CD8-positive, alpha-beta memory T cell (primary cell): ENCODE measurements around the gene PDGFRA. TPM values are rescaled to one million over a fixed set of nuclear protein-coding genes. Genes with fewer than 3 reads are reported as not detected.

Experiments used
- CTCF ChIA-PET: fragments of 350-600 bp; sonication (Branson Sonifier 250); formaldehyde crosslinking; loops from one replicate; lab custom pipeline; 2021; ENCODE audit warnings: antibody characterized with exemption; lab: Charles Lee
- POLR2A ChIA-PET: fragments of 350-600 bp; sonication (Branson Sonifier 250); formaldehyde crosslinking; loops from one replicate; lab custom pipeline; 2021; ENCODE audit warnings: antibody characterized with exemption; lab: Charles Lee
- DNase-seq, 5 donors: peaks; one replicate each; pipeline versions ENCODE4 v3.0.0 to v3.0.0-alpha.2; 2020 to 2022; ENCODE audit warnings: mixed read lengths in 1 of 5
- H3K27ac ChIP-seq: one replicate; pipeline ENCODE4 v1.7.0; 2013; ENCODE audit warnings: low read depth, mild to moderate bottlenecking, low read length, moderate library complexity
- H3K27me3 ChIP-seq: 2 replicates; pipeline ENCODE4 v1.7.0; 2013; ENCODE audit warnings: low read length, mild to moderate bottlenecking; ENCODE audit not compliant: insufficient read depth, poor library complexity, severe bottlenecking
- H3K36me3 ChIP-seq: 2 replicates; pipeline ENCODE4 v1.7.0; 2013; ENCODE audit warnings: mild to moderate bottlenecking, low read length, moderate library complexity; ENCODE audit not compliant: insufficient read depth
- H3K4me1 ChIP-seq: 2 replicates; pipeline ENCODE4 v1.7.0; 2013; ENCODE audit warnings: mild to moderate bottlenecking, low read length, moderate library complexity; ENCODE audit not compliant: insufficient read depth
- H3K4me3 ChIP-seq: 2 replicates; pipeline ENCODE4 v1.7.0; 2013; ENCODE audit warnings: mild to moderate bottlenecking, low read length
- H3K9me3 ChIP-seq: 2 replicates; pipeline ENCODE4 v1.7.0; 2013; ENCODE audit warnings: mild to moderate bottlenecking, low read length
- H3K27ac Mint-ChIP-seq, 8 donors: one replicate each; pipeline ENCODE4 v1.8.0; 2020 to 2021; ENCODE audit warnings: mixed read lengths in 8 of 8, mild to moderate bottlenecking in 6 of 8, inconsistent platforms in 3 of 8, moderate library complexity in 3 of 8
- H3K27me3 Mint-ChIP-seq, 2 donors: one replicate each; pipeline ENCODE4 v1.8.0; 2020 to 2021; ENCODE audit warnings: mixed read lengths in 2 of 2, mild to moderate bottlenecking in 1 of 2, moderate library complexity in 1 of 2
- H3K36me3 Mint-ChIP-seq, 3 donors: one replicate each; pipeline ENCODE4 v1.8.0; 2020 to 2021; ENCODE audit warnings: mixed read lengths in 3 of 3, inconsistent platforms in 1 of 3, mild to moderate bottlenecking in 1 of 3
- H3K4me1 Mint-ChIP-seq, 3 donors: one replicate each; pipeline ENCODE4 v1.8.0; 2020 to 2021; ENCODE audit warnings: mixed read lengths in 3 of 3, inconsistent platforms in 1 of 3, mild to moderate bottlenecking in 1 of 3
- H3K4me3 Mint-ChIP-seq, 7 donors: one replicate each; pipeline ENCODE4 v1.8.0; 2020 to 2021; ENCODE audit warnings: mixed read lengths in 7 of 7, mild to moderate bottlenecking in 6 of 7, moderate library complexity in 4 of 7, inconsistent platforms in 2 of 7
- H3K9me3 Mint-ChIP-seq, 5 donors: one replicate each; pipeline ENCODE4 v1.8.0; 2020 to 2022; ENCODE audit warnings: mixed read lengths in 5 of 5, mild to moderate bottlenecking in 3 of 5, moderate library complexity in 2 of 5, inconsistent platforms in 1 of 5
- polyA plus RNA-seq: library from polyadenylated mRNA; unstranded; fragments of 300-500 nt; fragmentation: Illumina TruSeq; gene quantifications from one replicate; pipeline ENCODE4 v1.2.3, GENCODE V29; 2021
- total RNA-seq, 2 experiments: library from RNA; stranded (reverse); gene quantifications; one replicate each; pipeline ENCODE4 v1.2.3, GENCODE V29; 2021

Gene PDGFRA
- total and polyA plus RNA-seq, 3 experiments from 2014 or later: not detected

DNA sequence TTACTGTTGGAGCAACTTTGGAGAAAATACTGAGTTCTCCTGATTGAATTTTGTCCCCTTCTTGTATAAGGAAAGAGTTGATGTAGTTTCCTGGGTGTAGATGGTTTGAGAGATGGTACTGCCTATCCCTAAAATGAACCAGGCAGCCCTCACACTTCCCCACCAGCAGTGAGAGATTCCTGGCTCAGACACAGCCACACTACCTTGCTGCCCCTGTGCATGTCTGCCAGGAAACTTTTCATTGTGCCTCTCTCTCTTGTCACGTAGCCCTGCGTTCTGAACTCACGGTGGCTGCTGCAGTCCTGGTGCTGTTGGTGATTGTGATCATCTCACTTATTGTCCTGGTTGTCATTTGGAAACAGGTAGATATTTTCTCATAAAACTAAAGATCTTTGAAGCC, 45.2 kb downstream of the PDGFRA start:
- ChIA-PET CTCF (no interaction called here), POLR2A (no interaction called here)
- no peaks in the 10 kb centered on the region for H3K36me3 Mint-ChIP-seq
- H3K27me3 Mint-ChIP-seq: peaks cover 11 to 39% of the 10 kb centered on the region in 2 donors
- no peak overlapping the region for H3K27ac Mint-ChIP-seq
- Histone ChIP-seq H3K36me3 (no peaks in the 10 kb centered on the region), H3K9me3 (no peaks in the 10 kb centered on the region), H3K27ac (no peak overlapping the region), H3K27me3 (no peaks in the 10 kb centered on the region), H3K4me1 (no peaks in the 10 kb centered on the region), H3K4me3 (no peak overlapping the region)
- H3K9me3 Mint-ChIP-seq: no peaks in the 10 kb centered on the region
- H3K4me3 Mint-ChIP-seq: no peak overlapping the region
- DNase-seq: no peak
- no peaks in the 10 kb centered on the region for H3K4me1 Mint-ChIP-seq

DNA sequence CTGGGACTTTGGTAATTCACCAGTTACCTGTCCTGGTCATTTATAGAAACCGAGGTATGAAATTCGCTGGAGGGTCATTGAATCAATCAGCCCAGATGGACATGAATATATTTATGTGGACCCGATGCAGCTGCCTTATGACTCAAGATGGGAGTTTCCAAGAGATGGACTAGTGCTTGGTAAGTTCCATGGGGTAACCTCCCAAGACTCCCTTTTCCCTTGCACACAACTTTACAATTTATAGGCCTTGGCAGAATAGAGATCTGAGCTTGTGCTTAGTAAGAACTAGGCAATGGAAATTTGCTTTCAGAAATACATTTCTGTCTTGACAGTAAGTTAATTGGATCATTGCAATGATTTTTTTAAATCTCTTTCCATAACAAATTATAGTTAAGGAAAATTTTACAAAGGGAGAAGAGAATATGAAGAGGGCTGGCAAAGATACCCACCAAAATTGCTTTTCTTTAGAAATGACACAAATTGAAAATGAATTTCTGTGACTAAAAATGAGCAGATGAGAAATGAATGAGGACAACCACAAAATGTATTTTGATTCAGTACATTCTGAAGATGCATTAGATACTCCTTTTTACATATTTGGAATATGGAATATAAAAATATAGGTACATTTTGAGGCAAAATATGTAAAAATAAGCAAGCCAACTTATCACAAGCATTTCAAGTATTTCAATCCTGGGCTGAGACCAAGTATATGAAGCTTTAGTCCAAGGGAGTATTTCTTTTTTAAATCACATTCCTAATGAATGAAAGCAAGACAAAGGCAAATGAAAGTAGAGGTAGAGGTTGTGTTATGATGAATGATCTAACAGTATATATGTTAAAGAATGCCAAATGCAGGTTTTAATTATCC, 45.9 kb downstream of the PDGFRA start:
- no peaks in the 10 kb centered on the region for H3K36me3 ChIP-seq
- no peak for DNase-seq
- H3K9me3 ChIP-seq: no peaks in the 10 kb centered on the region
- H3K4me3 ChIP-seq: no peak overlapping the region
- Mint-ChIP-seq H3K4me3 (no peak overlapping the region), H3K4me1 (no peaks in the 10 kb centered on the region), H3K9me3 (no peaks in the 10 kb centered on the region), H3K27me3 (peaks cover 9 to 39% of the 10 kb centered on the region in 2 donors), H3K27ac (no peak overlapping the region), H3K36me3 (no peaks in the 10 kb centered on the region)
- CTCF ChIA-PET: no interaction called here
- no peak overlapping the region for H3K27ac ChIP-seq
- POLR2A ChIA-PET: no interaction called here
- no peaks in the 10 kb centered on the region for H3K4me1 ChIP-seq
- H3K27me3 ChIP-seq: no peaks in the 10 kb centered on the region

DNA sequence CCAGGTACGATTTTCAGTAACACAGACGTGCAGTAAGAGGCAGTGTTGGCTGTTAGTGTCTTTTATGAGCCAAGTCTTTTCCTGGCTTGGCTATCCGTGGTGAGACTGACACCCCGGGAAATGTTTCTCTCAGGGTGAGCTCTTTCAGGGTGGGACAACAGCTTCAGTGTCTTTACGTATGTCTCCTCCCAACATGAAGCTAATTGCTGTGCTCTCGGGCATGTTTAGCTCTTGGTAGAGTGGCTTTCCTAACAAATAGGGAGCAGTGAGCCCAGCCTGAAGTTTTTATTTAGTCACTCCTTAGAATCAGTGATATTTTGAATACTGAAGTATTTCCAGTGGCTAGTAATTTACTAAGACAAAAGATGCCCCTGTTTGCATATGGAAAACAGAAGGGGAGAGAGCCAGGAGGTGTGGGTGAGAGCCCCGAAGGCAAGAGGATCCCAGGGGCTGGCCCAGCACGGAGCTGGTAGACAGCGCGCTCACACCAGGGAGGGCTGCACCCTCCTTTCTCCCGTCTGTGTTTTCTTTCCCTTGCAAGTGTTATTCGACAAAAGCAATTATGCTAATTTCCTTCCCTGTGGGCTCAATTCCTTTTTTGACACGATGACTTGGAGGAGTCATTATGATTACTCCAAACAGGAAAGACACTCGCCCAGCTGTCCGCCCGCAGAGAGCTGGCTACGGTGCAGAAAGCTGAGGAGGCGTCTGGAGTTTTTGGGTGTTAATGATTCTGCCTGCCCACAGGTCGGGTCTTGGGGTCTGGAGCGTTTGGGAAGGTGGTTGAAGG, 47.7 kb downstream of the PDGFRA start:
- H3K4me3 Mint-ChIP-seq: no peak overlapping the region

DNA sequence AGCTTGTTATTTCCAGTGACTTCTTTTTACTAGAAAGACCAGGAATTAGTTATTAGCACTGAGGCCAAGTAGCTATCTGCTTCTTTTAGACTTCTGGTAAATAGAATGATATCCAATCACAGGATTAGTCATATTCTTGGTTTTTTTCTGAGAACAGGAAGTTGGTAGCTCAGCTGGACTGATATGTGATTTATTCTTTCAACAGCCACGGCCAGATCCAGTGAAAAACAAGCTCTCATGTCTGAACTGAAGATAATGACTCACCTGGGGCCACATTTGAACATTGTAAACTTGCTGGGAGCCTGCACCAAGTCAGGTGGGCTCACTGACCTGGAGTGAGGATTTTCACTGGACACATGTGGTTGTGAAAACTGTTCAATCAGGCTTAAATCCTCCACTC, 48.6 kb downstream of the PDGFRA start:
- H3K4me3 ChIP-seq: no peak overlapping the region
- no peaks in the 10 kb centered on the region for H3K4me1 ChIP-seq
- H3K36me3 Mint-ChIP-seq: peaks cover 0 to 8% (median 0%) of the 10 kb centered on the region in 3 donors
- POLR2A ChIA-PET: no interaction called here
- peaks cover 3 to 9% (median 4%) of the 10 kb centered on the region in 5 donors for H3K9me3 Mint-ChIP-seq
- H3K27me3 Mint-ChIP-seq: peaks cover 10 to 39% of the 10 kb centered on the region in 2 donors
- H3K4me3 Mint-ChIP-seq: no peak overlapping the region
- H3K4me1 Mint-ChIP-seq: no peaks in the 10 kb centered on the region
- H3K27ac ChIP-seq: no peak overlapping the region
- no peaks in the 10 kb centered on the region for H3K36me3 ChIP-seq
- no peaks in the 10 kb centered on the region for H3K9me3 ChIP-seq
- H3K27ac Mint-ChIP-seq: no peak overlapping the region
- no peaks in the 10 kb centered on the region for H3K27me3 ChIP-seq
- no peak for DNase-seq
- CTCF ChIA-PET: no interaction called here

More for the DNA sequence above, 47.7 kb downstream of the PDGFRA start:
- POLR2A ChIA-PET: no interaction called here
- no peak for DNase-seq
- H3K9me3 ChIP-seq: no peaks in the 10 kb centered on the region
- no peak overlapping the region for H3K27ac ChIP-seq
- no peaks in the 10 kb centered on the region for H3K36me3 ChIP-seq
- CTCF ChIA-PET: no interaction called here
- Mint-ChIP-seq H3K27me3 (peaks cover 11 to 39% of the 10 kb centered on the region in 2 donors), H3K9me3 (peaks cover 0 to under 1% (median 0%) of the 10 kb centered on the region in 5 donors), H3K4me1 (no peaks in the 10 kb centered on the region), H3K27ac (no peak overlapping the region), H3K36me3 (peaks cover 0 to under 1% (median 0%) of the 10 kb centered on the region in 3 donors)
- no peaks in the 10 kb centered on the region for H3K27me3 ChIP-seq
- H3K4me1 ChIP-seq: no peaks in the 10 kb centered on the region
- no peak overlapping the region for H3K4me3 ChIP-seq

DNA sequence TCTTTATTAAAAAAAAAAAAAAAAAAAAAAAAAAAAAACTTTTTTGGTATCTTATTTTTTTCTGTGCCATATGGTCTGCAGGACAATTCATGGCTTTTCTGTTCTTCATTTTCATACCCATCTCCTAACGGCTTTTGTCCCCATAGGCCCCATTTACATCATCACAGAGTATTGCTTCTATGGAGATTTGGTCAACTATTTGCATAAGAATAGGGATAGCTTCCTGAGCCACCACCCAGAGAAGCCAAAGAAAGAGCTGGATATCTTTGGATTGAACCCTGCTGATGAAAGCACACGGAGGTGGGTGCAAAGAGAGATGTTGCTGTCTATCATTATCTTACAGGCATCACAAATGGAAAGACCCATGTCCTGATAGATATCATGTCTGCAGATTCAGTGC, 49.1 kb downstream of the PDGFRA start:
- Histone ChIP-seq H3K36me3 (no peaks in the 10 kb centered on the region), H3K4me3 (no peak overlapping the region), H3K27ac (no peak overlapping the region), H3K27me3 (no peaks in the 10 kb centered on the region), H3K9me3 (no peaks in the 10 kb centered on the region), H3K4me1 (no peaks in the 10 kb centered on the region)
- ChIA-PET POLR2A (no interaction called here), CTCF (no interaction called here)
- no peak overlapping the region for H3K27ac Mint-ChIP-seq
- H3K4me3 Mint-ChIP-seq: no peak overlapping the region
- peaks cover 8 to 36% of the 10 kb centered on the region in 2 donors for H3K27me3 Mint-ChIP-seq
- DNase-seq: no peak
- H3K4me1 Mint-ChIP-seq: no peaks in the 10 kb centered on the region
- H3K9me3 Mint-ChIP-seq: peaks cover 3 to 10% (median 4%) of the 10 kb centered on the region in 5 donors
- H3K36me3 Mint-ChIP-seq: peaks cover 0 to 8% (median 0%) of the 10 kb centered on the region in 3 donors

DNA sequence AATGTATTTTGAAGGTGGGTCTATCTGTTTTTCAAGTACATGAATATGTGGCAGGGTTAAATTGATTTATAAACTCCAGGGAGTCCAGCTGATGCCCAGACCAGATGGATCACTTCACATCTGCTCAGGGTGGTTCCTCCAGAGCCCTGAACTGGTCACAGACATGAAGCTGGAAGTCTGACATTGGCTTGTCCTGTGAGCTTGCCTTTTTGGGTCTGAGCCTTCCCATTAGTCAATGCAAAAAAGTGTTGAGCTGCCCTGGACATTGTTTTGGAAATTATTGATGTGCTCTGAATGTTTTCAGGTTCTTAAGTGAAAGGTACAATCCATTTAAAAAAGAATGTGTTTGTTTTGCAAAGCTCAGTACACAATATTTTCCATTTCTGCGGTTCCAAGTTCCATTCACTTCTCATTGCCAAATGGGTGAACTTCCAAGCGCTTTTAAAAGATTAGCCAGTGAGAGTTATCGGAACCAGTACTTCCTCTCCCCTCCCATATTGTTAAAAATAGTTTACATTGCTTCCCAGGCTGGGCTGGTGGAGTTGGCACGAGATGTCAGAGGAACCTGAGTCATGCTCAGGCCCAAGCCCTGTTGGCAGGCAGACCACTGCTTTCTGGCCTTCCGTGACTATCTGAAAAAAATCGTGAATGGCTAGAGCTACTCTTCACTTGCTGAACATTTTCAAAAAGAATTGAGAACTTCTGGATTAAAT, 52.1 kb downstream of the PDGFRA start:
- H3K27me3 ChIP-seq: no peaks in the 10 kb centered on the region
- no peak for DNase-seq
- Mint-ChIP-seq H3K4me3 (no peak overlapping the region), H3K27me3 (peaks cover 7 to 13% of the 10 kb centered on the region in 2 donors), H3K9me3 (peaks cover 11 to 18% (median 13%) of the 10 kb centered on the region in 5 donors), H3K27ac (no peak overlapping the region), H3K36me3 (peaks cover 0 to 8% (median 0%) of the 10 kb centered on the region in 3 donors), H3K4me1 (no peaks in the 10 kb centered on the region)
- H3K27ac ChIP-seq: no peak overlapping the region
- ChIA-PET POLR2A (no interaction called here), CTCF (no interaction called here)
- H3K4me1 ChIP-seq: no peaks in the 10 kb centered on the region
- no peaks in the 10 kb centered on the region for H3K36me3 ChIP-seq
- H3K4me3 ChIP-seq: no peak overlapping the region
- no peaks in the 10 kb centered on the region for H3K9me3 ChIP-seq

DNA sequence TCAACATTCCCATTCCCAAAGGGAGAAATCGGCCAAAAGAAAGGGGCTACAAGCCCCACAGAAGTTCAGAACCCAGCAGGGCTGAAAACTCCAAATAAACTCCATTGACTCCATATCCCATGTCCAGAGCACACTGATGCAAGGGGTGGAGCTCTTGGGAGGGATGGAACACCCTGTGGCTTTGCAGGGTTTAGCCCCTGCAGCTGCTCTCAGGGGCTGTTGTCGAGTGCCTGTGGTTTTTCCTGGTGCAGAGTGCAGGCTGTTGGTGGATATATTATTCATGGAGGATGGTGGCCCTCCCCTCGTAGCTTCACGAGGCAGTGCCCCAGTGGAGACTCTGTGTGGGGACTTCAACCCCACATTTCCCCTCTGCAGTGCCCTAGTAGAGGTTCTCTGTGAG, 53.7 kb downstream of the PDGFRA start:
- H3K4me3 Mint-ChIP-seq: no peak overlapping the region
- no peaks in the 10 kb centered on the region for H3K4me1 Mint-ChIP-seq
- peaks cover 11 to 18% (median 13%) of the 10 kb centered on the region in 5 donors for H3K9me3 Mint-ChIP-seq
- Histone ChIP-seq H3K36me3 (no peaks in the 10 kb centered on the region), H3K4me1 (no peaks in the 10 kb centered on the region), H3K27me3 (no peaks in the 10 kb centered on the region), H3K4me3 (no peak overlapping the region), H3K9me3 (no peaks in the 10 kb centered on the region), H3K27ac (no peak overlapping the region)
- POLR2A ChIA-PET: no interaction called here
- H3K36me3 Mint-ChIP-seq: peaks cover 0 to 8% (median 0%) of the 10 kb centered on the region in 3 donors
- peaks cover under 1 to 3% of the 10 kb centered on the region in 2 donors for H3K27me3 Mint-ChIP-seq
- no peak for DNase-seq
- CTCF ChIA-PET: no interaction called here
- no peak overlapping the region for H3K27ac Mint-ChIP-seq
